A549 treated with Mapracorat at 1 μM for 4 hours (cell line): ENCODE results near the gene IL11RA. TPM values are rescaled to one million over a fixed set of nuclear protein-coding genes. Genes with fewer than 3 reads are reported as not detected.

ENCODE experiments used
- total RNA-seq: library from RNA; stranded (reverse); fragments of 200-300 nt; extraction: Qiagen RNA extraction; gene quantifications from 5 replicates; pipeline ENCODE4 v1.2.3, GENCODE V29; 2022

Gene IL11RA
- total RNA-seq: 4.7 to 8.1 TPM (median 6.3 TPM) in 5 replicates

GRCh38 chr9:34651876-34652601, at the start of gene IL11RA:
IL11RA (plus strand) TSS chr9:34652185; CDS start chr9:34655218, 3,033 bp downstream.

GRCh38 chr9:34611811-34612787, 39.9 kb upstream of the IL11RA start, which contains the start of gene RPP25L:
RPP25L (minus strand) TSS chr9:34612097; CDS start chr9:34611296, 801 bp downstream.

GRCh38 chr9:34620061-34620994, 31.7 kb upstream of the IL11RA start, which contains the start of gene DCTN3:
DCTN3 (minus strand) TSS chr9:34620495; CDS start chr9:34620464, 31 bp downstream.

GRCh38 chr9:34628656-34629490, 23.1 kb upstream of the IL11RA start, which contains the start of gene ARID3C:
ARID3C (minus strand) TSS chr9:34629066; CDS start chr9:34628014, 1,052 bp downstream.

GRCh38 chr9:34637356-34638137, 14.4 kb upstream of the IL11RA start, which contains the start of gene SIGMAR1:
SIGMAR1 (minus strand) TSS chr9:34637787; CDS start chr9:34637697, 90 bp downstream.

GRCh38 chr9:34646211-34647083, 5.5 kb upstream of the IL11RA start, which contains the start of gene GALT:
GALT (plus strand) TSS chr9:34646675; CDS start chr9:34646705, 30 bp downstream.

GRCh38 chr9:34662526-34663302, 10.7 kb downstream of the IL11RA start, which contains the start of gene CCL27:
CCL27 (minus strand) TSS chr9:34662657; CDS start chr9:34662633, 24 bp downstream.

GRCh38 chr9:34690983-34691935, 39.3 kb downstream of the IL11RA start, which contains the start of gene CCL19:
CCL19 (minus strand) TSS chr9:34691276; CDS start chr9:34691139, 137 bp downstream.

GRCh38 chr9:34710023-34710422, 58.0 kb downstream of the IL11RA start, which contains the start of gene CCL21:
CCL21 (minus strand) TSS chr9:34710136; CDS start chr9:34710066, 70 bp downstream.

Other genes with a start within 250 kb of the IL11RA start
- gene FAM219A, start 193.6 kb upstream of the IL11RA start, total RNA-seq: 15.7 to 18.8 TPM (median 17.7 TPM) in 5 replicates
- 0.23 to 0.64 TPM (median 0.45 TPM) in 4 of 5 replicates, not detected in the other for gene DNAI1, start 193.4 kb upstream of the IL11RA start, total RNA-seq
- 1.2 to 2.9 TPM (median 2.3 TPM) in 5 replicates for gene ENHO, start 129.2 kb upstream of the IL11RA start, total RNA-seq
- 0.13 to 0.15 TPM (median 0.14 TPM) in 3 of 5 replicates, not detected in the others for gene CNTFR, start 62.5 kb upstream of the IL11RA start, total RNA-seq
- gene RPP25L, start 40.1 kb upstream of the IL11RA start, total RNA-seq: 40.2 to 46.0 TPM (median 43.4 TPM) in 5 replicates
- 105 to 114 TPM (median 111 TPM) in 5 replicates for gene DCTN3, start 31.7 kb upstream of the IL11RA start, total RNA-seq
- gene ARID3C, start 23.1 kb upstream of the IL11RA start, total RNA-seq: 0.09 to 0.39 TPM (median 0.17 TPM) in 5 replicates
- gene SIGMAR1, start 14.4 kb upstream of the IL11RA start, total RNA-seq: 161 to 195 TPM (median 192 TPM) in 5 replicates
- 16.1 to 20.8 TPM (median 19.0 TPM) in 5 replicates for gene GALT, start 5.5 kb upstream of the IL11RA start, total RNA-seq
- 0.28 TPM in 1 of 5 replicates, not detected in the others for gene CCL27, start 10.5 kb downstream of the IL11RA start, total RNA-seq
- gene CCL19, start 39.1 kb downstream of the IL11RA start, total RNA-seq: not detected in 5 replicates
- not detected in 5 replicates for gene CCL21, start 58.0 kb downstream of the IL11RA start, total RNA-seq